Measurements from ENCODE around the gene MEIS2. TPM values are rescaled to one million over a fixed set of nuclear protein-coding genes. Genes with fewer than 3 reads are reported as not detected.

The MEIS2 gene
- total and polyA plus RNA-seq, 12 donors = 36.2 to 139 (median 74.8) TPM

- no peak for DNase-seq
- TF ChIP-seq POLR2A (IDR thresholded peaks at IDR 0.05) (no peak), CTCF (IDR thresholded peaks at IDR 0.05) (no peak)
- H3K27me3 ChIP-seq = no peaks in the 10 kb centered on the region
- no peaks in the 10 kb centered on the region for H3K36me3 ChIP-seq (replicated peaks in 1 of 2)
- H3K9me3 ChIP-seq (replicated peaks in 1 of 3) = no peaks in the 10 kb centered on the region
- 74 to 83% (median 77%) methylated on average over 3 of the region's 3 CpGs for WGBS, 4 donors
- peaks cover 2 to 12% of the 10 kb centered on the region in 2 donors for H3K4me1 ChIP-seq (replicated peaks in 1 of 2)
- no peak overlapping the region for H3K4me3 ChIP-seq
- intact Hi-C loops (cut with DNase I) = no loop called here
- no peak overlapping the region for H3K27ac ChIP-seq
Observed at GRCh38 chr15:37071134-37071533, 29.2 kb downstream of the MEIS2 start.

GRCh38 chr15:37070686-37071085, 29.7 kb downstream of the MEIS2 start:
- H3K27ac ChIP-seq = no peak overlapping the region
- H3K4me3 ChIP-seq = no peak overlapping the region
- H3K36me3 ChIP-seq (replicated peaks in 1 of 2) = peaks cover 0 to 4% of the 10 kb centered on the region in 2 donors
- peaks cover 0 to 10% of the 10 kb centered on the region in 2 donors for H3K4me1 ChIP-seq (replicated peaks in 1 of 2)
- H3K9me3 ChIP-seq (replicated peaks in 1 of 3) = no peaks in the 10 kb centered on the region
- intact Hi-C loops (cut with DNase I) = no loop called here
- 77 to 89% (median 84%) methylated on average over 2 of the region's 2 CpGs for WGBS, 4 donors
- TF ChIP-seq CTCF (IDR thresholded peaks at IDR 0.05) (no peak), POLR2A (IDR thresholded peaks at IDR 0.05) (no peak)
- DNase-seq = no peak
- no peaks in the 10 kb centered on the region for H3K27me3 ChIP-seq

- TF ChIP-seq CTCF (IDR thresholded peaks at IDR 0.05) (no peak), POLR2A (IDR thresholded peaks at IDR 0.05) (no peak)
Observed at GRCh38 chr15:37061996-37062395, 38.4 kb downstream of the MEIS2 start.

GRCh38 chr15:37059086-37059485, 41.3 kb downstream of the MEIS2 start:
- Histone ChIP-seq H3K9me3 (replicated peaks in 1 of 3) (no peaks in the 10 kb centered on the region), H3K4me1 (replicated peaks in 1 of 2) (peaks cover 0 to 29% of the 10 kb centered on the region in 2 donors), H3K27ac (no peak overlapping the region), H3K27me3 (no peaks in the 10 kb centered on the region), H3K4me3 (no peak overlapping the region), H3K36me3 (replicated peaks in 1 of 2) (no peaks in the 10 kb centered on the region)
- WGBS, 4 donors = 12 to 25% (median 17%) methylated on average over 2 of the region's 2 CpGs
- DNase-seq = no peak
- intact Hi-C loops (cut with DNase I) = no loop called here
- no peak for TF ChIP-seq POLR2A (IDR thresholded peaks at IDR 0.05)
- TF ChIP-seq CTCF (IDR thresholded peaks at IDR 0.05) = no peak

More at GRCh38 chr15:37061996-37062395, 38.4 kb downstream of the MEIS2 start:
- WGBS, 4 donors = 84 to 100% (median 90%) methylated on average over 1 of the region's 1 CpG
- Histone ChIP-seq H3K9me3 (replicated peaks in 1 of 3) (no peaks in the 10 kb centered on the region), H3K27me3 (no peaks in the 10 kb centered on the region), H3K27ac (no peak overlapping the region), H3K4me1 (replicated peaks in 1 of 2) (peaks cover 0 to 16% of the 10 kb centered on the region in 2 donors), H3K36me3 (replicated peaks in 1 of 2) (peaks cover 0 to 5% of the 10 kb centered on the region in 2 donors), H3K4me3 (no peak overlapping the region)
- intact Hi-C loops (cut with DNase I) = no loop called here
- peak in 1 of 7 donors; percentile 25 for DNase-seq

Data from adrenal gland (tissue), 12 donors.